Stimulated activated CD8-positive, alpha-beta memory T cell treated with anti-CD3 and anti-CD28 coated beads, Interleukin-7, amount 100 ng/mL, for 24 hours (primary cell): Measurements from ENCODE around the gene AK3.

ENCODE experiments used
- DNase-seq: peaks from one replicate; pipeline ENCODE4 v3.0.0-alpha.2; 2020; ENCODE audit warnings: low read depth

The AK3 gene

GRCh38 chr9:4748612-4749011 is 7.6 kb upstream of the AK3 start:
- no peak for DNase-seq

- DNase-seq: no peak
Observed at GRCh38 chr9:4746278-4747030, 5.5 kb upstream of the AK3 start.

DNA sequence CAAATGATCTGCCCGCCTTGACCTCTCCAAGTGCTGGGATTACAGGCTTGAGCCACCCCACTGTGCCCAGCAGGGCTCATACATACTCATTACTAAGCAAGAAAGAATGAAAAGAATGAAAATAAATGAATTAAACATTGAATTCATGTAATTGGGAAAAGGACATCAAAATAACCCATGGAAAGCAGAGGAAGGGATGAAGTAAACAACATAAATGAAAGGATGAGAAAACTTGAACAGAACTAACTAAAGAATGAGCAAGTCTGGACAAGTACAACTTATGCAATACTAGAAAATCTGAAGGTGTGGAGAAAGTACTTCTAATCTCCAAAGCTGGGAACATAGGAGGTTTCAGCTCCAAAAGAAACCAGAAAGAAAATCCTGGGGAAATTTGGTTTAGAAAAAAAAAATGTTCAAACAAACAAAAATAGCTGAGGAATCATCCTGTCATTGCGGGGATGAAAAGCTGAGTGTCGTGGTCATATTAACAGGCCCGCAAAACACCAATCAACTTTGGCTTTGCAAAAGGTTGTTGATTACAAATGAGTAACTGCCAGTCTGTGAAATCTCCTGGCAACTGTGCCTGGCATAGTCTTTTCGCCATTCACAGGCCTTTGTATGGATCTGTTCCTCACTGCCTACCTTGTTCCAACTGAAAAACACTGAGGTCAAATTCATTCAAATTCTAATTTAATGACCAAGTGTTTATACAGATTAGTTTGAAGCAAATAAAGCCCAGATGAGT is 2.3 kb upstream of the AK3 start:
- no peak for DNase-seq

DNA sequence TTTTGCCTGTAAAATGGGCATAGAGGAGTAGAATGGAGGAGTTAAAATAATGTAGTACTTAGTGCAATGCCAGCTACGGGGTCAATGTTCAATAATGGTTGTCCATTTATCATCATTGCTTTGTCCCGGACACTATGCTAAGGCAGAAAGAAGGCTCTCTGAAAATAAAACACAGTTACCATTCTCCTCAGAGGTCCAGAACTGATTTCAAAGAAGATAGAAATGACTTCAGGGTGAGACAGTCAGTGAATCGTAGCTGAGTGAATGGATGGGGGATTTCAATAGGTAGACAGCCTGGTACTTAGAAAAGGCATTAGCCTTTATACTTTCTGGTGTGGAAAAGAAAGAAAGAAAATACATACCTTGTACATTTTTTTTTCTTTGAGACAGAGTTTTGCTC is 1.2 kb upstream of the AK3 start:
- DNase-seq: no peak

DNA sequence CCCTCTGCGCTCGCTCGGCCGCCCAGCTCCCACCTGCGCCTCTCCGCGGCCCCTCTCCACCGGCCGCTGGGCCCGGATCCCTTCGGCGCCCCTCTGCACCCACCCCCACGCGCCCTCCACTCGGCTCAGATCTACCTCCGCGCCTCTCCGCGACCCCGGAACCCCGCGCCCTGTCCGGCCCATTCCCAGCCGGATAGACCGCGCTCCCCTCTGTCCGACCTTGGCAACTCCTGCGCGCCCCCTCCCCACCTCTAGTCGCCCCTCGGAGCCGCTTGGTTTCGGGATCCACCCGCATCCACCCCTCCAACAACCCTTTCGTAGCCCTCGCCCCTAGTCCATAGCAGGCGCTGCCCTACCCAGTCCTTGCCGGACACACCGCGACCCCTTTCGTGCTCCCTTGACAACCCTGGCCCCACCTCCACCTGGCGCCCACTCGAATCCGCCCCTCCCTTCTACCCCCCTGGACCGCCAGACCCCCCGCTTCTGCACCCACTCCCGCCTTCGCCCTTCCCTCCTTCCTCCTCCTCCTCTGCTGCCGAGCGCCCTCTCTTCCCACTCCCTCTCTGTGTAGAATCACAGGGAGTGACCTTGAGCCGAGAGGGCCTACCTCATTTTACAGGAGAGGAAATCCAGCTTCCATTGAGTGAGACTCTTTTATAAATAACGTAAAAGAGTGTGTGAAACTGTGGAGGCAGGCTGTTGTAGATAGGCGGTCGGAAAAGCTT is 525 bp upstream of the AK3 start:
- no peak for DNase-seq

DNA sequence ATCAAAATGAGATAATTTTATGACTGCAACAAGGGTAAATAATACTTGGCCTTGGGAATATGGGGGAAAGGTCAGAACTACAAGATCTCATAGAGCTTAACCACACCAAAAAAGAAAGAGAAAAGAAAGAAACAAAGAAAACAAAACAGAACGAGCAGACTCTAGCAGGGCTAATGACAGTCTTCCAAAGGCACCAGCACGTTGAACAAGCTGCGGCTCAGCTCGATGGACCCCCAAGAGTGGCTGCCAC is 689 bp downstream of the AK3 start:
- DNase-seq: no peak

- no peak for DNase-seq
Observed at GRCh38 chr9:4739587-4740387, 1.2 kb downstream of the AK3 start.

- DNase-seq: no peak
Observed at GRCh38 chr9:4738866-4739586, 2.0 kb downstream of the AK3 start.

GRCh38 chr9:4734150-4734549 is 6.9 kb downstream of the AK3 start:
- DNase-seq: no peak

DNA sequence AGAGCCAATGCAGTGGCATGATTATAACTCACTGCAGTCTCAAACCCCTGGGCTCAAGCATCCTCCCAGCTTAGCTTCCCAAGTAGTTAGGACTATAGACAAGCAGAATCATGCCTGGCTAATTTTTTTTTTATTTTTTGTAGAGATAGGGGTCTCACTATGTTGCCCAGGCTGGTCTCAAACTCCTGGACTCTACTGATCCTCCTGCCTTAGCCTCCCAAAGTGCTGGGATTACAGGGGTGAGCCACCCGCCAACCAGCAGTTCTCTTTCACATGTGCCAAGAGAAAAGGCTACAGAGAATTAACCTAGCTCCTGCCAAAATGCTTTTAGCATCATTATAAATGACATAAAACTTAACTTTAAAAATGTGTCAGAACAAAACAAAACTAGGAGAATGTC is 8.1 kb downstream of the AK3 start:
- no peak for DNase-seq

DNA sequence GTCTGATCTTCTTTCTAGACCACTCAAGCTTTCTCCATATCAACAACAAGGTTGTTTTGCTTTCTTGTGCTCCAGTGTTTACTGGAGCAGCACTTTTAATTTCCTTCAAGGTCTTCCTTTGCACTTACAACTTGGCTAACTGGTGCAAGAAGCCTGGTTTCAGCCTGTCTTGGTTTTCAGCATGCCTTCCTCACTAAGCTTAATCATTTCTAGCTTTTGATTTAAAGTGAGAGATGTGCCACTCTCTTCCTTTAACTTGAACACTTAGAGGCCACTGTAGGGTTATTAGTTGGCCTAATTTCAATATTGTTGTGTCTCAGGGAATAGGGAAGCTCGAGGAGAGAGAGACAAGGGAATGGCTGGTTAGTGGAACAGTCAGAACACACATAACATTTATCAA is 13.4 kb downstream of the AK3 start:
- no peak for DNase-seq

GRCh38 chr9:4725706-4726442 is 15.1 kb downstream of the AK3 start:
- DNase-seq: no peak

GRCh38 chr9:4721736-4722135 is 19.3 kb downstream of the AK3 start:
- no peak for DNase-seq

DNA sequence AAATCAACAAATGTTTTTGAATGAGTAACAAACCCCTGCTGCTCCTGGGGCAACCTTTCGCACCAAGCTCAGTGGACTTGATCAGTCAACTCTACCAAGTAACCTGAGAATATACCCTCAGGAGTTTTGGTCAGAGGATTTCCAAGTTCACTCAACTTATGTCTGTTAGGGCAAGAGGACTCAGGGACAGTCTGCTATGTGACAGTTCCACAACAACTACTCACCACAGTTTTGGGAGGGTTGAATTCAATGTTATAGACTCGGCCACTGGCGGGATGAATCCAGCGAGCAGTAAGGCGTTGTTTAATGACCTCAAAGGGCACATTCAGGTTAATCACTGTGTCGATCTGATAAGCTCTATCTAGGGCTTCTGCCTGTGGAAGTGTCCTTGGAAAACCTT is 22.1 kb downstream of the AK3 start:
- DNase-seq: no peak

DNA sequence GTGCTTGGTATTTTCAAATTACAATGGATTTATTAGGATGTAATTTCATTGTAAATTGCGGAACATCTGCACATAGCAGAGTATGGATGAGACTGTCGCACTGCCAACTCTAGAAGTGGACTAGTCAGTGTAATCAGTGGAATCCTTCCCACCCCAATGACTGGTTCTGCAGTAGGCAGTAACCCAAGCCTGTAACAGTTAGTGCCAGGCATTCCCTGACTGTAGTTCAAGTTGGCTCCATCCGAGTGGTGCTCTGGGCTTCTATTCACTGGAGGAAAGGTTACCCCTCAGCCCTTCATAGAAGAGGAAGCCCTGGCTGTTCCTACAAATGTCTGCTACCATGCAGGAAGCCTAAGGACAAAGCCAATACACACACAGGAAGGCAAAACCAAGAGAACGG is 23.2 kb downstream of the AK3 start:
- DNase-seq: no peak

GRCh38 chr9:4716163-4716562 is 24.8 kb downstream of the AK3 start:
- DNase-seq: no peak

GRCh38 chr9:4714266-4715016 is 26.6 kb downstream of the AK3 start:
- DNase-seq: no peak

DNA sequence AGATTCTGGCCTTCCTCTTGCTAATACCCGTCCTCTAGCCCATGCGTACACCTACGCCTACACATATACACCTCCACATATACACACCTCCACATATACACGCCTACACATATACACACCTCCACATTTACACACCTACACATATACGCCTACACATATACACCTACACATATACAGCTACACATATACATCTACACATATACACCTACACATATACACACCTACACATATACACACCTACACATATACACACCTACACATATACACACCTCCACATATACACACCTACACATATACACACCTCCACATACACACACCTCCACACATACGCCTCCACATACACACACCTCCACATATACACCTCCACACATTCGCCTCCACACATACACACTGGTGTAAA is 27.2 kb downstream of the AK3 start:
- no peak for DNase-seq

- DNase-seq: no peak
Observed at GRCh38 chr9:4709380-4709779, 31.6 kb downstream of the AK3 start.

GRCh38 chr9:4706971-4707622 is 33.9 kb downstream of the AK3 start:
- DNase-seq: no peak
